Frontal cortex (tissue), 4 donors: Measurements from ENCODE around the gene HINFP. TPM values are rescaled to one million over a fixed set of nuclear protein-coding genes. Genes with fewer than 3 reads are reported as not detected.
A peak's percentile ranks its signal among the peaks of the same experiment; 100 is the strongest.
"Not testable (repeated sequence)": the region's sequence is repeated elsewhere in the genome, so short reads cannot be mapped to it uniquely, and the experiment has no call there.

ENCODE experiments used
- DNase-seq, 2 donors: peaks; one replicate each; pipeline ENCODE4 v3.0.0; 2012; ENCODE audit warnings: low spot score in 2 of 2
- FAIRE-seq: peaks from 2 replicates; lab custom pipeline; 2012; peaks lifted over from hg19 to GRCh38; lab: Jason Lieb, UNC
- total RNA-seq: library from RNA; depleted of rRNA; stranded (reverse); fragments of >200 nt; gene quantifications from one replicate; pipeline ENCODE4 v1.2.3, GENCODE V29; 2014
- donor health status: control.
- donor health status: control.
- donor health status: control.

HINFP gene
- total RNA-seq, 1 donor from 2014 or later = 24.5 TPM

- no peak for FAIRE-seq
Measured at GRCh38 chr11:119099711-119100110, 21.7 kb upstream of the HINFP start.

GRCh38 chr11:119100246-119100970 is 21.0 kb upstream of the HINFP start:
- DNase-seq (no peak), FAIRE-seq (no peak)

More at GRCh38 chr11:119099711-119100110, 21.7 kb upstream of the HINFP start:
- DNase-seq = no peak

GRCh38 chr11:119100994-119101758 is 20.2 kb upstream of the HINFP start:
- FAIRE-seq = no peak
- DNase-seq = no peak

GRCh38 chr11:119101759-119102423 is 19.5 kb upstream of the HINFP start, which contains the start of gene DPAGT1:
TSS of gene DPAGT1 (minus strand) at chr11:119101853. CDS start at chr11:119101655, 198 bp downstream.
- DNase-seq (peak; percentile 80 to 83), FAIRE-seq (no peak)

- not testable (repeated sequence) for DNase-seq, FAIRE-seq
Measured at GRCh38 chr11:119103161-119103664, 18.2 kb upstream of the HINFP start.

- DNase-seq = no peak
- no peak for FAIRE-seq
Measured at GRCh38 chr11:119103793-119104192, 17.6 kb upstream of the HINFP start.

GRCh38 chr11:119106564-119107537 is 14.5 kb upstream of the HINFP start, which contains the start of gene C2CD2L:
TSS of gene C2CD2L (plus strand) at chr11:119107344. CDS start at chr11:119107742, 398 bp downstream.
- FAIRE-seq = no peak
- peak; percentile 95 for DNase-seq

- FAIRE-seq (no peak), DNase-seq (no peak)
Measured at GRCh38 chr11:119107538-119108145, 13.7 kb upstream of the HINFP start.

- FAIRE-seq (no peak), DNase-seq (peak in 1 of 2 donors; percentile 37)
Measured at GRCh38 chr11:119108146-119108856, 13.1 kb upstream of the HINFP start.

- no peak for FAIRE-seq
- DNase-seq = no peak
Measured at GRCh38 chr11:119108857-119109221, 12.5 kb upstream of the HINFP start.

GRCh38 chr11:119109843-119110242 is 11.5 kb upstream of the HINFP start:
- FAIRE-seq (no peak), DNase-seq (no peak)

GRCh38 chr11:119110439-119110838 is 10.9 kb upstream of the HINFP start:
- DNase-seq (no peak), FAIRE-seq (no peak)

GRCh38 chr11:119111361-119111925 is 9.9 kb upstream of the HINFP start:
- no peak for DNase-seq
- no peak for FAIRE-seq

GRCh38 chr11:119112314-119113020 is 8.9 kb upstream of the HINFP start:
- FAIRE-seq (no peak), DNase-seq (no peak)

- DNase-seq = no peak
- no peak for FAIRE-seq
Measured at GRCh38 chr11:119113716-119114115, 7.7 kb upstream of the HINFP start.

- FAIRE-seq = no peak
- DNase-seq = no peak
Measured at GRCh38 chr11:119114351-119114750, 7.0 kb upstream of the HINFP start.
